ENCODE results near the gene SLC6A1.

SLC6A1 gene

DNA sequence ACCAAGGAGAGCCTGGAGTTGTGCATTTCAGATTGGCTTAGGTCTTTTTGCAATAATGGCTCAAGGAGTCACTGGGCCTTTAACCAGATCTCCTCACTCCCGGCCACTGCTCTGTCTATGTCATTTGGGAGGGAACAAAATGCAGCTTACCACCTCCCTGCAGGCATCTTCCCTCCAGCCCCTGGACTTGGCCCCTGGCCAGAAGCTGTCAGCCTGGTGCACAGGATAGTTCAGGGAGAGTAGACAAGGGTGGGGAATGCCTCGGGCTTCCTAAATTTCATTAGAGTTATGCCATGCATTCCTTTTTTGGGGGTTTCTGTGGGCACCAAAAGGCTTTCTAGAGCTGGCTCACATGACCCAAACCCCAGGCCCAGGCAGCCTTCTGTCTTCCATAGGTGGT is 91.5 kb downstream of the SLC6A1 start (continued):
- TF ChIP-seq ZC3H10 (CRISPR knock-in tag; IDR thresholded peaks at IDR 0.05) = no peak

DNA sequence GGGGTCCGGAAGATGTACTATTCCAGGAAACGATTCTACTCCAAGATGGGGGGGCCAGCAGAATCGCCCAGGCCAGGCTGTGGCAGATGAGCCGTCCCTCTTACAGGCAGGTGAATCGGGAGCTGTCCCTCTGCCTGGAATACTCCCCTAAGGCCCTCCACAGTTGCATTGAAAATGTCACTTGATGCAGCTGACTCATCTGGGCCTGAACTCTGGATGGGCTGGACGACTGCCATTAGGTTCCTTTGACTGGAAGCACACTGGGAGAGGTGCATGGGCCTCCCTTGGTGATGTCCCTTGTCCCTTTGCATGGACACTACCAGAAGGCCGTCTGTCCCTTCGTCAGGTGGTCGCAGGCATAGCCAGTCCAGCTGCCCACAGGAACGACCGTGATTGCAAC is 92.1 kb downstream of the SLC6A1 start:
- ATAC-seq = peak; percentile 45
- TF ChIP-seq ZC3H10 (CRISPR knock-in tag; IDR thresholded peaks at IDR 0.05) = no peak
- TF ChIP-seq TOX (CRISPR knock-in tag; IDR thresholded peaks at IDR 0.05; ENCODE audit: borderline replicate concordance) = no peak
- no peak for TF ChIP-seq ZFP30 (CRISPR knock-in tag; IDR thresholded peaks at IDR 0.05)
- TF ChIP-seq, protein P1, sequence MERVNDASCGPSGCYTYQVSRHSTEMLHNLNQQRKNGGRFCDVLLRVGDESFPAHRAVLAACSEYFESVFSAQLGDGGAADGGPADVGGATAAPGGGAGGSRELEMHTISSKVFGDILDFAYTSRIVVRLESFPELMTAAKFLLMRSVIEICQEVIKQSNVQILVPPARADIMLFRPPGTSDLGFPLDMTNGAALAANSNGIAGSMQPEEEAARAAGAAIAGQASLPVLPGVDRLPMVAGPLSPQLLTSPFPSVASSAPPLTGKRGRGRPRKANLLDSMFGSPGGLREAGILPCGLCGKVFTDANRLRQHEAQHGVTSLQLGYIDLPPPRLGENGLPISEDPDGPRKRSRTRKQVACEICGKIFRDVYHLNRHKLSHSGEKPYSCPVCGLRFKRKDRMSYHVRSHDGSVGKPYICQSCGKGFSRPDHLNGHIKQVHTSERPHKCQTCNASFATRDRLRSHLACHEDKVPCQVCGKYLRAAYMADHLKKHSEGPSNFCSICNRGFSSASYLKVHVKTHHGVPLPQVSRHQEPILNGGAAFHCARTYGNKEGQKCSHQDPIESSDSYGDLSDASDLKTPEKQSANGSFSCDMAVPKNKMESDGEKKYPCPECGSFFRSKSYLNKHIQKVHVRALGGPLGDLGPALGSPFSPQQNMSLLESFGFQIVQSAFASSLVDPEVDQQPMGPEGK (CRISPR knock-in tag; IDR thresholded peaks at IDR 0.05; ENCODE audit: borderline replicate concordance) = no peak
- TF ChIP-seq CSDC2 (CRISPR knock-in tag; IDR thresholded peaks at IDR 0.05) = no peak

DNA sequence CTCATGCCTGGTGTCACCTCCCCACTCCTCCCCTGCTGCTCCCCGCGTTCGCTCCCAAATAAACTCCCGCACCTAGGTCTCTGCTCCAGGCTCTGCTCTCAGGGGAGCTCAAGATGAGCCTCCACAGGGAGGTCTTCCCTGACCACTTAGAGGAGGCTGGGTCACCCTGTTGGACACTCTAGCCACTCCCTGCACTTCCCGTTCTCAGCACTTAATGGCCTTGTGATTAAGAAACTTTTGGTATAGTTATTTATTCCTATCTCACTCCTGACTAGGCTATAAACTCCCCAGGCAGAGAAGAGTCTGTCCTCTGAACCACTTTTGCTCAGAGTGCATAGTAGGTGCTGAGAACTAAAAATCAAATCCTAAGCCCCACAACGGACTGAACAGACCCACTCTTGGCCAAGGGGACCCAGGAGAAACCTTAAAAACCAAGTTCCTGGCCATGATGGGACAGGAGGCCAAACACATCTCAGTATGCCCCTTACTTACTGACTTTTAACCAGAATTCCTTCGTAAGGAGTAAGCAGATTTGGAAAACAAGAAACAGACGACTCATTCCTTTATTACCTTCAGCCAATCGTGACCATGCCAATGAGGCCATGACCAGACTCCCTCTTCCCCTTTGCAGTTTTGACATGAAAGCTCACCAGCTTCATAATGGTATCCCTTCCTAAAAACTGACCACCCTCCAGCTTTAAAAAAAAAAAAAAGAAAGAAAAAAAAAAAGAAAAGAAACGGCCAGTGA is 92.7 kb downstream of the SLC6A1 start:
- TF ChIP-seq TCF4 (CRISPR knock-in tag; IDR thresholded peaks at IDR 0.05; ENCODE audit: borderline replicate concordance) (no peak), GLIS3 (CRISPR knock-in tag; IDR thresholded peaks at IDR 0.05) (no peak), OSR1 (CRISPR knock-in tag; IDR thresholded peaks at IDR 0.05) (no peak), ZFP3 (CRISPR knock-in tag; IDR thresholded peaks at IDR 0.05) (no peak), ARNTL (CRISPR knock-in tag; IDR thresholded peaks at IDR 0.05; ENCODE audit: borderline replicate concordance, low read depth) (no peak), TOX (CRISPR knock-in tag; IDR thresholded peaks at IDR 0.05; ENCODE audit: borderline replicate concordance) (no peak), ZC3H10 (CRISPR knock-in tag; IDR thresholded peaks at IDR 0.05) (no peak), RARB (CRISPR knock-in tag; IDR thresholded peaks at IDR 0.05) (no peak), ISL1 (CRISPR knock-in tag; IDR thresholded peaks at IDR 0.05) (no peak)
- TF ChIP-seq, protein P2, sequence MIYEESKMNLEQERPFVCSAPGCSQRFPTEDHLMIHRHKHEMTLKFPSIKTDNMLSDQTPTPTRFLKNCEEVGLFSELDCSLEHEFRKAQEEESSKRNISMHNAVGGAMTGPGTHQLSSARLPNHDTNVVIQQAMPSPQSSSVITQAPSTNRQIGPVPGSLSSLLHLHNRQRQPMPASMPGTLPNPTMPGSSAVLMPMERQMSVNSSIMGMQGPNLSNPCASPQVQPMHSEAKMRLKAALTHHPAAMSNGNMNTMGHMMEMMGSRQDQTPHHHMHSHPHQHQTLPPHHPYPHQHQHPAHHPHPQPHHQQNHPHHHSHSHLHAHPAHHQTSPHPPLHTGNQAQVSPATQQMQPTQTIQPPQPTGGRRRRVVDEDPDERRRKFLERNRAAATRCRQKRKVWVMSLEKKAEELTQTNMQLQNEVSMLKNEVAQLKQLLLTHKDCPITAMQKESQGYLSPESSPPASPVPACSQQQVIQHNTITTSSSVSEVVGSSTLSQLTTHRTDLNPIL (CRISPR knock-in tag; IDR thresholded peaks at IDR 0.05; ENCODE audit: low read depth) = no peak
- TF ChIP-seq, protein P3, sequence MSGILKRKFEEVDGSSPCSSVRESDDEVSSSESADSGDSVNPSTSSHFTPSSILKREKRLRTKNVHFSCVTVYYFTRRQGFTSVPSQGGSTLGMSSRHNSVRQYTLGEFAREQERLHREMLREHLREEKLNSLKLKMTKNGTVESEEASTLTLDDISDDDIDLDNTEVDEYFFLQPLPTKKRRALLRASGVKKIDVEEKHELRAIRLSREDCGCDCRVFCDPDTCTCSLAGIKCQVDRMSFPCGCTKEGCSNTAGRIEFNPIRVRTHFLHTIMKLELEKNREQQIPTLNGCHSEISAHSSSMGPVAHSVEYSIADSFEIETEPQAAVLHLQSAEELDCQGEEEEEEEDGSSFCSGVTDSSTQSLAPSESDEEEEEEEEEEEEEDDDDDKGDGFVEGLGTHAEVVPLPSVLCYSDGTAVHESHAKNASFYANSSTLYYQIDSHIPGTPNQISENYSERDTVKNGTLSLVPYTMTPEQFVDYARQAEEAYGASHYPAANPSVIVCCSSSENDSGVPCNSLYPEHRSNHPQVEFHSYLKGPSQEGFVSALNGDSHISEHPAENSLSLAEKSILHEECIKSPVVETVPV (CRISPR knock-in tag; IDR thresholded peaks at IDR 0.05) = no peak
- TF ChIP-seq, protein P4, sequence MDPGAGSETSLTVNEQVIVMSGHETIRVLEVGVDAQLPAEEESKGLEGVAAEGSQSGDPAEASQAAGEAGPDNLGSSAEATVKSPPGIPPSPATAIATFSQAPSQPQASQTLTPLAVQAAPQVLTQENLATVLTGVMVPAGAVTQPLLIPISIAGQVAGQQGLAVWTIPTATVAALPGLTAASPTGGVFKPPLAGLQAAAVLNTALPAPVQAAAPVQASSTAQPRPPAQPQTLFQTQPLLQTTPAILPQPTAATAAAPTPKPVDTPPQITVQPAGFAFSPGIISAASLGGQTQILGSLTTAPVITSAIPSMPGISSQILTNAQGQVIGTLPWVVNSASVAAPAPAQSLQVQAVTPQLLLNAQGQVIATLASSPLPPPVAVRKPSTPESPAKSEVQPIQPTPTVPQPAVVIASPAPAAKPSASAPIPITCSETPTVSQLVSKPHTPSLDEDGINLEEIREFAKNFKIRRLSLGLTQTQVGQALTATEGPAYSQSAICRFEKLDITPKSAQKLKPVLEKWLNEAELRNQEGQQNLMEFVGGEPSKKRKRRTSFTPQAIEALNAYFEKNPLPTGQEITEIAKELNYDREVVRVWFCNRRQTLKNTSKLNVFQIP (CRISPR knock-in tag; IDR thresholded peaks at IDR 0.05; ENCODE audit: borderline replicate concordance, low read depth) = no peak
- ATAC-seq = peak; percentile 59; the same call in 2 of the 3 replicates

DNA sequence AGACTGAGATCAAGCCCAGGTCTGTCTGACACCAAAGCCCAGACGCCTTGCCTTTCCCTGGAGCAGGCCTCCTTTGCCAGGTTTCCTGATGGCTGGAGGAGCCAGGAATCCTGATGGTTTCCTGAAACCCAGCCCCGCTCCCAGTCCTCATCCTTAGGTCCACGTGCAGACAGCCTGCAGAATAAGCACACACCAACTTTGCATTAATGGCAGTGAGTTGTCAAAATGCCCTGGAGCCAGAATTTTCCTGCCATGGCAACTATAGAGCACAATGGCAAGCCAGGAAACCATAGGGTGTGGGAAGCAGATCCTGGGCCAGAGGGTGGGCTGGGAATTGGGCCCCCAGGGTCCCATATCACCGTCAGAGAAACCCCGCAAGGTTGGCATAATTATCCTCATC is 94.3 kb downstream of the SLC6A1 start:
- TF ChIP-seq OSR1 (CRISPR knock-in tag; IDR thresholded peaks at IDR 0.05) (no peak), ZC3H10 (CRISPR knock-in tag; IDR thresholded peaks at IDR 0.05) (no peak), ZNF8 (CRISPR knock-in tag; IDR thresholded peaks at IDR 0.05) (no peak), CSDC2 (CRISPR knock-in tag; IDR thresholded peaks at IDR 0.05) (no peak), RARB (CRISPR knock-in tag; IDR thresholded peaks at IDR 0.05) (no peak), TCF4 (CRISPR knock-in tag; IDR thresholded peaks at IDR 0.05; ENCODE audit: borderline replicate concordance) (no peak), ESRRG (CRISPR knock-in tag; IDR thresholded peaks at IDR 0.05) (no peak), ZNF70 (CRISPR knock-in tag; IDR thresholded peaks at IDR 0.05) (no peak)
- TF ChIP-seq, protein P1 (CRISPR knock-in tag; IDR thresholded peaks at IDR 0.05; ENCODE audit: borderline replicate concordance) = no peak
- TF ChIP-seq, protein P4 (CRISPR knock-in tag; IDR thresholded peaks at IDR 0.05; ENCODE audit: borderline replicate concordance, low read depth) = no peak
- TF ChIP-seq, protein P3 (CRISPR knock-in tag; IDR thresholded peaks at IDR 0.05) = no peak
- no peak for ATAC-seq
